Lower lobe of right lung (tissue), 2 donors: ENCODE results near the gene RAP1A. TPM values are rescaled to one million over a fixed set of nuclear protein-coding genes. Genes with fewer than 3 reads are reported as not detected.
A peak's percentile ranks its signal among the peaks of the same experiment; 100 is the strongest.

ENCODE experiments used
- ATAC-seq, 2 donors: fragments of 200-7000 bp; cut with Tn5 transposase; one replicate each; pipeline ENCODE4 v1.9.1; 2020 to 2022; ENCODE audit warnings: mild to moderate bottlenecking in 2 of 2, moderate library complexity in 2 of 2
- DNase-seq: peaks from one replicate; pipeline ENCODE4 v3.0.0-alpha.2; 2020
- H3K27ac ChIP-seq: fragments of 200-600 bp; one replicate; pipeline ENCODE4 v1.8.0; 2022
- H3K27me3 ChIP-seq: fragments of 200-600 bp; one replicate; pipeline ENCODE4 v1.8.0; 2022; ENCODE audit warnings: low read depth
- H3K36me3 ChIP-seq: fragments of 200-600 bp; one replicate; pipeline ENCODE4 v1.8.0; 2022; ENCODE audit warnings: mild to moderate bottlenecking
- H3K4me1 ChIP-seq: fragments of 200-600 bp; one replicate; pipeline ENCODE4 v1.8.0; 2022
- H3K4me3 ChIP-seq: fragments of 200-600 bp; one replicate; pipeline ENCODE4 v1.8.0; 2022; ENCODE audit warnings: mild to moderate bottlenecking
- H3K9me3 ChIP-seq: fragments of 200-600 bp; one replicate; pipeline ENCODE4 v1.8.0; 2022
- CTCF ChIP-seq: fragments of 200-600 bp; IDR thresholded peaks from one replicate; pipeline ENCODE4 v1.8.0; 2022; ENCODE audit warnings: antibody characterized with exemption, mild to moderate bottlenecking
- intact Hi-C: fragments of 100-400 bp; cut with DNase I; formaldehyde crosslinking; loops from one replicate; pipeline ENCODE4 v1.11.0; 2022
- total RNA-seq: library from RNA; stranded (reverse); fragmentation: NEBNext Ultra II Directional; extraction: Animal tissue kit (Norgen Biotek cat#: 25700); gene quantifications from one replicate; pipeline ENCODE4 v1.2.1, GENCODE V29; 2021
- donor health status: DM: no; HTN: yes; CAD: no; lungs with severe emphysema.

Gene RAP1A
- total RNA-seq, 1 donor from 2014 or later = 134 TPM

DNA sequence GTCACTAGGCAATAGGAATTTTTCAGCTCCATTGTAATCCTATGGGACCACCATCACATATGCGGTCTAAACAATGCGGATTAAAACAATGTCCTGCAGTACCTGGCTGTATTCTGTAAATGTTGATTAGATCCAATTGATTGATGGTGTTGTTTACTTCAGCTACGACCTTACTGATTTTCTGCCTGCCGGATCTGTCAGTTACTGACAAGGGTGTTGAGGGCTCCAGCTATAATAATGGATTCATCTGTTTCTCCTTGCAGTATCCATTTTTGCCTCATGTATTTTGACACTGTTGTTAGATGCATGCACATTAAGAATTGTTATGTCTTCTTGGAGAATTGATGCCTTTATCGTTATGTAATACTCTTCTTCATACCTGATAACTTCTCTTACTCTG is 39.0 kb downstream of the RAP1A start:
- Histone ChIP-seq H3K27ac (no peak overlapping the region), H3K36me3 (no peaks in the 10 kb centered on the region), H3K4me1 (peaks cover 64% of the 10 kb centered on the region), H3K27me3 (no peaks in the 10 kb centered on the region), H3K9me3 (no peaks in the 10 kb centered on the region), H3K4me3 (no peak overlapping the region)
- ATAC-seq (no peak), DNase-seq (no peak)
- intact Hi-C loops = loop anchor here (10.0 kb wide), 1 partner anchor 144 kb away; no protein-coding TSS in a partner anchor
- no peak for TF ChIP-seq CTCF

DNA sequence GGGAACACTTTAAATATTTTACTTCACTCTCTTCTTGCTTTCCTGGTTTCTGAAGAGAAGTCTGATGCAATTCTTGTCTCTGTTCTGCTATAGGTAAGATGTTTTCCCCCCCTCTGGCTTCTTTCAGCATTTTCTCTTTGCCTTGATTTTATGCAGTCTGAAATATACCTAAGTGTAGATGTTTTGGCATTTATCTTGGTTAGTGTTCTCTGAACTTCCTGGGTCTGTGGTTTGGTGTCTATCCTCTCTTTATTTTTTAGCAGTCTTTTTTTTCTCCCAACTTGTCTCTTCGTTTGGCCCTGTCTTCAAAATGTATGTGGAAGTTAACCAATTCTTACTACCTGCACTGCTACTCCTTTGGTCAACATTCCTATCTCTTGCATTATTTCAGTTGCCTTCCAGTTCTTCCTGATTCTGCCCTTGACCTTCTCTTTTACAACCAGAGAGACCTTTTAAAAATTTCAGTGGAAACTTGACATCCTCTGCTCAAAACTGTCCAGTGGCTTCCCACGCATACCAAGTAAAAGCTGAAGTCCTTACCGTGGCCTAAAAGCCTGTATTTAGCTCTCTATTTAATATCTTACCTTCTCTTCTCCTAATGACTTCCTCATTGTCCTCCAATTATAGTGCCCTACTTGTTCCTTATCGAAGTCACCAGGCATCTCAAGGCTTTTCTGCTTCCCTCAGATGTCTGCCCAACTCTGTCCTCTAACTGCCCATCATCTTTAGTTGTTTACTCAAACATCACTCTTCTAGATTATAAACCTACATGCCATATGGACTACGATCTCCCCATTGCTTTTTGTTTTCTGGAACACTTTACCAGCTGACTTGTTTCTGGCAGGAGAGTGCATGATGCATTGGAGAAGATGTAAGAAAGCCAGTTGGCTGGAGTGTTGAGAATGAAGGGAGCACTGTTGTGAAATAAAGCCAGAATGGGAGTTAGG is 40.9 kb downstream of the RAP1A start:
- no peak overlapping the region for H3K4me3 ChIP-seq
- H3K9me3 ChIP-seq = no peaks in the 10 kb centered on the region
- H3K4me1 ChIP-seq = peaks cover 64% of the 10 kb centered on the region
- H3K27ac ChIP-seq = no peak overlapping the region
- intact Hi-C loops = no loop called here
- no peaks in the 10 kb centered on the region for H3K27me3 ChIP-seq
- no peaks in the 10 kb centered on the region for H3K36me3 ChIP-seq
- DNase-seq = no peak
- ATAC-seq = peak; percentile 21 to 23
- TF ChIP-seq CTCF = no peak

DNA sequence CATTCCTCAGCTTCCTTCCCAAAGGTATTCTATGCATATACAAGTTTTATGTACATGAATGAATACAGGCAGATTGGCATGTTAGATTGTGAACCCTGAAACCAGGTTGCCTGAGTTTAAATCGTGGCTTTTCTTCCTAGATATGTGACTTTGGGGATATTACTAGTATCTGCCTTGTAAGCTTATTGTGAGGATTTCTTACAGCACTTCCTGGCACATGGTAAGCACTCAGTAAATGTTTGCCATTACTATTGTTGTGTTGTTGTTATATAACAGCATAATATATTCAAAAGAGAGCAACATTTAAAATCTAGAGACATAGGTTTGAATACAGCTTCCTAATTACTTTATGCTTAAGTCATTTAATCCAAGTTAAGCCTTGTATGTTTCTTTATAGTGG is 45.1 kb downstream of the RAP1A start:
- H3K36me3 ChIP-seq = peaks cover 9% of the 10 kb centered on the region
- H3K9me3 ChIP-seq = no peaks in the 10 kb centered on the region
- intact Hi-C loops = no loop called here
- H3K27ac ChIP-seq = no peak overlapping the region
- H3K4me3 ChIP-seq = no peak overlapping the region
- H3K27me3 ChIP-seq = no peaks in the 10 kb centered on the region
- H3K4me1 ChIP-seq = peaks cover 62% of the 10 kb centered on the region
- DNase-seq = no peak
- no peak for ATAC-seq
- no peak for TF ChIP-seq CTCF

DNA sequence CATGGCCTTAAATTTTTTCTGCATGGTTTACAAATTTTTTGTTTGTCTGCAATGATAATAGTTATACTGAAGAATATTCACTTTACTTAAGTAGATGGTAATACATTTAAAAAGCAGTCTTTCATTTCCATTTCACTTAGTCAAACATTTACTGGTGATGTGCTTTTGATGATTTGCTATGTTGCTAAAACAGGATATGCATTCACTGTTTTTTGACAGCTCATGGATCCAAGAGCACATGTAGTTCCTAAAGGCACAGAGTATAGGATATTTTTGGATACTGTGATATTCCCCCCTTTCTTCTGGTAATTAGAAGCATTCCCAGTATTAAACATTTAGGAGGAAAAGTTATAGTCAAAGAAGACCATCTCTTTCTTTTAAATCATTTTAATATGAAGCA is 45.9 kb downstream of the RAP1A start:
- Histone ChIP-seq H3K9me3 (no peaks in the 10 kb centered on the region), H3K27me3 (no peaks in the 10 kb centered on the region), H3K4me3 (no peak overlapping the region), H3K27ac (no peak overlapping the region), H3K4me1 (peaks cover 58% of the 10 kb centered on the region), H3K36me3 (peaks cover 9% of the 10 kb centered on the region)
- DNase-seq (no peak), ATAC-seq (no peak)
- intact Hi-C loops = no loop called here
- TF ChIP-seq CTCF = no peak

DNA sequence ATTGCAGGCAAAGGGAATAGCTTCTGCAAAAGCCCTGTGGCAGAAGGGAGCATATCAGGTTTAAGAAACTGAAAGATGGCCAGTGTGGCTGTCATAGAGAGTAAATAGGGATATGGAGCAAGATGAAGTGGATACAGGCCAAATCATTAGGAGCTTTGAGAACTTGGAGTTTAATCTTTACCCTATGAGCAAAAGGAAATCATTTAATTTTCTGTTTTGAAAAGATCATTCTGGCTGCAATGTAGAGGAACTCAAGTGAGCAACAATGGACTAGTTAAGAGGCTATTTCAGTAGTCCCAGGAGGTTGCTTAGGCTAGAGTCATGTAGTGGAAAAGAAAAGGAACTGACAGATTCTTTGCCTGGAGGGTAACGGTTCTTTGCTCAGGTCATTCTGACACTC is 47.2 kb downstream of the RAP1A start:
- no peaks in the 10 kb centered on the region for H3K27me3 ChIP-seq
- H3K36me3 ChIP-seq = peaks cover 9% of the 10 kb centered on the region
- no peak for TF ChIP-seq CTCF
- peaks cover 46% of the 10 kb centered on the region for H3K4me1 ChIP-seq
- ATAC-seq (no peak), DNase-seq (no peak)
- no peak overlapping the region for H3K4me3 ChIP-seq
- H3K27ac ChIP-seq = no peak overlapping the region
- H3K9me3 ChIP-seq = no peaks in the 10 kb centered on the region
- intact Hi-C loops = no loop called here
